Urinary bladder (tissue), 4 donors: Measurements from ENCODE around the gene ZGLP1. TPM values are rescaled to one million over a fixed set of nuclear protein-coding genes. Genes with fewer than 3 reads are reported as not detected.

Source experiments
- DNase-seq: peaks from one replicate; pipeline ENCODE4 v3.0.0-alpha.2; 2015; ENCODE audit errors: extremely low spot score
- H3K27ac ChIP-seq: one replicate; pipeline ENCODE4 v1.5.1; 2013; ENCODE audit warnings: low read depth, mild to moderate bottlenecking, moderate library complexity
- H3K36me3 ChIP-seq: one replicate; pipeline ENCODE4 v1.6.1; 2013; ENCODE audit warnings: mild to moderate bottlenecking, moderate library complexity; ENCODE audit not compliant: insufficient read depth
- H3K4me1 ChIP-seq: one replicate; pipeline ENCODE4 v1.6.1; 2013; ENCODE audit warnings: mild to moderate bottlenecking, moderate library complexity; ENCODE audit not compliant: insufficient read depth
- H3K4me3 ChIP-seq: one replicate; pipeline ENCODE4 v1.5.1; 2013; ENCODE audit warnings: low read depth, low read length
- WGBS: extraction: QIAGEN DNeasy Blood & Tissue Kit; methylation state at CpG from one replicate; pipeline ENCODE4 v1.1.7; 2013; 5-methylcytosine and 5-hydroxymethylcytosine counted together
- polyA plus RNA-seq: library from polyadenylated mRNA; stranded (reverse); fragments of 200-250 nt; gene quantifications from one replicate; pipeline ENCODE4 v1.2.3, GENCODE V29; 2013
- total RNA-seq: library from RNA; depleted of rRNA; stranded (reverse); fragments of >200 nt; gene quantifications from one replicate; pipeline ENCODE4 v1.2.3, GENCODE V29; 2014
- donor health status: healthy with polysubstance abuse.
- donor health status: healthy.

Gene ZGLP1
- total and polyA plus RNA-seq, 2 donors = 1.1 to 3.4 TPM

DNA sequence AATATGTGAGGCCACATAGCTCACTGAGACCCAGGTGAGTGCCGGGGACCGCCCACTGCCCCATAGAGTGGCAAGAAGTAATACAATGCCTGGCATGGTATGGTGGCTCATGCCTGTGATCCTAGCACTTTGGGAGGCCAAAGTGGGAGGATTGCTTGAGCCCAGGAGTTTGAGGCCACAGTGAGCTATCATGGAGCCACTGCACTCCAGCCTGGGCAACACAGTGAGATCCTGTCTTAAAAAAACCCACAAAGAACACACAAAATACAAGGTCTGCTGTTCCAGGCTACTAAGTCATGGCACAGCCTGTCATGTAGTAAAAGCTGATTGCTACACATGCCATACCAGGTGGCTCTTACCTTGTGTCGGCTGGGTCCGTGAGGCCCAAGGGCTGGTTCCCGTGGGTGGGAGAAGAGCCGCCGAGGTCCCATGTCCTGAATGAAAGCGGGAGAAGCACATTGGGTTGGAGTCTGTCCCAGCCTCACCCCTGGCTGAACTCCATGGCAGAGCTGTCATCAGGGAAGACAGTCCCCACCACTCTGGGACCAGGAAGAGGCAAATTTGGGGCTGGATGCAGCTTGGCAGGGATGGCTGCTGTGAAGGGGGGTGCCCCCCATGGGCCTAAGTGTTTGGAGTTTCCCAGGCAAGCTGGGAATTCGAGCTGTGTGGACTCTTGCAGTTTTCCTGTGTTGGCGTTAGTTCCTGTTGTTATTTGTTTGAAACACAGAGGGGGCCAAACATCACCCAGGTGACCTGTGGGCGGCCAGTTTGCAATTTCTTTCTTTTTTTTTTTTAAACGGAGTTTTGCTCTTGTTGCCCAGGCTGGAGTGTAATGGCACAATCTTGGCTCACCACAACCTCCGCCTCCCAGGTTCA, 9.4 kb upstream of the ZGLP1 start:
- WGBS = 94% methylated on average over 13 of the region's 13 CpGs
- no peak overlapping the region for H3K27ac ChIP-seq
- H3K4me1 ChIP-seq = no peaks in the 10 kb centered on the region
- DNase-seq = no peak
- no peak overlapping the region for H3K4me3 ChIP-seq
- H3K36me3 ChIP-seq = peaks cover 5% of the 10 kb centered on the region

DNA sequence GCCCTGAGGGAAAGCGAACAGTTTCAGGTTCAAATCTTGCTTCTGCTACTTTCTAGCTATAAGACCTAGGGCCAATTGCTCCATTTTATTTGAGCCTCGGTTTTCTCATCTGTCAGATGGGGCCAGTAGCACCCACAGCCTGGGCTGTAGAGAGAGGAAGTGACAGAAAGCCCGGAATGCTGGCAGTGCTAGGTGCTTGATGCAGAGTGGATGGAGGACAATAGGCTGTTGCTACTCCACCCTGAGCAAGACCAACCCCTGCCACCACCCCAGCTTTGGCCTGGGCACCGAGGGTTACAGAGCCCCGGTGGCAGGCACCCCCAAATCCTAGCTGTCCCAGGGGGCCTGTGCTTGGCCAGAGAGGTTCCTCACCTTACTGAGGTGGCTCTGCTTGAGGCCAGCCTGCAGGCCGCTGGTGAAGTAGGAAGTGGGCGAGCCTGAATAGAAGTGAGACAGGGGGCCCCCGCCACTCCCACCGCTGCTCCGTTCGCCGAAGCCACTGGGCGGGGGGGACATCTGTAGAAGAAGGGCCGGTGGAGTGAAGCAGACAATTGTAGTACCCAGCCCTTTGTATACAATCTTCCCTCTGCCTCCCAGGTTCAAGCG, 8.3 kb upstream of the ZGLP1 start:
- Histone ChIP-seq H3K36me3 (peaks cover 5% of the 10 kb centered on the region), H3K4me1 (no peaks in the 10 kb centered on the region), H3K4me3 (no peak overlapping the region), H3K27ac (no peak overlapping the region)
- no peak for DNase-seq
- WGBS = 95% methylated on average over 15 of the region's 15 CpGs

DNA sequence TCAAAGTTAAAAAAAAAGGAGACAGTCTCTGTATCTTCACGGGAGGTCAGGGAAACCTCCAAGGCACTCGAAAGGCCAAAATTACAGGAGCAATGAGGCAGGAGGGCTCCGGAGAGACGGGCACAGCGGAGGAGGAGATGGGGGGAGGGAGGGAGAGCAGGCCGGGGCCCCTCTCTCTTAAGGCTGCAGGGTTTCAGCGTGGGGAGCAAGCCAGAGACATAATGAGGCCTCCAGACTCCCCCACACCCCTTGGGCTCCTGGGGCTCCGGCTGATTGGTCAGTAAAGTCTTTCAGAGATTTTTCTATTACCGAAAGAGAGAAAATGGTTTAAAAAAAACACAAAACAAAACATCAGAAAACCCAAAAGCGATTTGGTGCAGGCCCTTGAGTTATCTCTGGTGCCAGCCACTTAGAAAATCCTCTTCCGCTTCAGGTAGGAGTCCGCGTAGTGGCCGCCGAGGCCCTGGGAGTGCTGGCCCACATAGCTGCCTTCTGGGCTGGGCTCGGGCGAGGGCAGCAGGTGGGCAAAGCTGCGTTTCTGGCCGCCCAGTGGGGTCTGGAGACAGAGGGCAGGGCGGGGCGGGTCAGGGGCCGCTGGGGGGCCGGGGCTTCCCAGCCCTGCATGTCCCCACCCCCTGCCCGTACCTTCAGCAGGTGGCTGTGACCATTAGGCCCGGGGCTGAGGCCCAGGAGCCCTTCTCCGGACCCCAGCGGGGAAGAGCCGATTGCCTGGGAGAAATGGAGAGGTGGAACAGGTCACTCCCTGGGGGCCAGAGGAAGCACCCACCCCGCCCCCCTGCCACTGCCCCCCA, 7.6 kb upstream of the ZGLP1 start:
- Histone ChIP-seq H3K36me3 (peaks cover 5% of the 10 kb centered on the region), H3K4me3 (no peak overlapping the region), H3K27ac (no peak overlapping the region), H3K4me1 (no peaks in the 10 kb centered on the region)
- WGBS = 82% methylated on average over 29 of the region's 29 CpGs
- no peak for DNase-seq

DNA sequence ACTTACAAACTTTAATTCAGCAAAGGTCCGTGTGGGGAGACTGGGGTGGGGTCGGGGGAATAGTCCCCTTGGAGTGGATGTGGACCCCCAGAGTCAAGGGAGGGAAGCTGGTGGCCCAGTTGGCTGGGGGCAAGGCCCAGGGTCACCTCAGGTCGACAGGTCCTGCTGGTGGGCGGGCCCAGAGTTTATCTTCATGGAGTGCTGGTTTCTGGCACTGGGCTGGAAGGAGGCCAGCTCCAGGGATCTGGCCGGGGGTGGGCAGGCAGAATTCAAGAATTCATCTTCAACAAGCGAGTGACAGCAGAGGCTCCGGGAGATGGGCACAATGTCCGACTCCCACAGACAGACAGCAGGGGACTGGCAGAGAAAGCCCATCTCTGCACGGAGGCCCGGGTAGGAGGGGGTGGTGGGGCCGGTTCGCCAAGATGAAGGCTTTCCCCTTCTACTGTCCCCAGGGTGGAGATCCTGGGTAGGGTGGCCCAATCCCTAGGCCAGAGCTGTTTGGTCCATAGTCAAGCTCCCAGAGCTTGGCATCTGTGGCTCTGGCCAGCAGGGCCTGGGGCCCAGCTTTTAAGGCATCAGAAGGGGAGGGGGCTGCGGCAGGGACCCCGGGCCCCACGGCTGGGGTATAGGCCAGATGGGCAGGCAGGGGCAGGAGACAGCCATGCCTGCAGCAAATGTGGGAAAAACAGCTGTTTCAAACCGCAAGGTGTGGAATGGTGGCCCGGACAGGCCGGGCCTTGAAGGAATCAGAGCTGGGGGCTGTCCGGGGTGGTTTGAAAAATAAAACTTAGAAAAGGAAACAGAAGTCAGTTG, 6.8 kb upstream of the ZGLP1 start:
- 63% methylated on average over 19 of the region's 19 CpGs for WGBS
- peaks cover 4% of the 10 kb centered on the region for H3K36me3 ChIP-seq
- H3K4me1 ChIP-seq = no peaks in the 10 kb centered on the region
- no peak overlapping the region for H3K27ac ChIP-seq
- H3K4me3 ChIP-seq = no peak overlapping the region
- DNase-seq = no peak

DNA sequence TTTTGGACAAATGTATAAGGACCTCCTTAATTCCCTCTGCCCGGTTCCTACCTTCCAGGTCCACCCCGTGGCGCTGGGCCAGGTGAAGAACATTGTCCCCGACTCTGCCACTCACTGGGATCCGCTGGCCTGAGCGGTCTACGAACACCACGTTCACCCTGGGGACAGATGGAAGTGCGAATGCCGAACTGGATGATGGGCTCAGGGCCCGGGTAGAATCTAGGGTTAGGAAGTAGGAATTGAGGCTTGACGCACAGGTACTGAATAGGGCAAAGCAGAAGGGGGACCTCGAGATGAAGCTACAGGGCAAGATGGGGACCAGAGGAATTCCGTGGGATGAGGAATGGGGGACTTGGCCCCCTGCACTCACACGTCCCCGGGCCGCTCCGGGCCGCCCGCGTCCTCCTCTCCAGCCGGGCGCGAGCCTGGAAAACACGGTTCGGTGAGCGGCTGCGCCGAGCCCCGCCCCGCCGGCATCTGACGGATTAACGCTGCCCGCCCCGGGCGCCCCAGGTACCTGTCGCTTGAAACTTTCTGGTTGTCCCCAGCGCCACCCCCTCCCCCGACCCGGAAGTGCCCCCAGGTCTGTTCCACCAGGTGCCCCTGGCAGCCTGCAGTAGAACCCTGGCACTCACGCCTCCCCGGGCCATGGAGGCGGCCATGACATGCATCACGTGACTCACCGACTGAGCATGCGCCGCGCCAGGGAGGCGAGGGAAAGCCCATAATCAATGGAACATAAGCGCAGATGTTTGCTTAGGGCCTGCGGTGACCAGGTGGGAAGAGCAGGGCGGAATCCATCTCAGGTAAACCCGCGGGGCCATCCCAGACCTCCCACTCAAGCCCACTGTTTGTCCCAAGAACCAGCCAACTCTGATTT, 6.0 kb upstream of the ZGLP1 start, which contains the start of gene FDX2:
Gene FDX2, minus strand, starts transcription at position 681 of the 880 bp plus-strand sequence. Its CDS starts 19 bp downstream, at position 662.
- under 1% methylated on average over 55 of the region's 55 CpGs for WGBS
- Histone ChIP-seq H3K4me1 (no peaks in the 10 kb centered on the region), H3K4me3 (peak within 1 kb of the TSS; percentile 82), H3K36me3 (peaks cover under 1% of the 10 kb centered on the region), H3K27ac (no peak within 1 kb of the TSS)
- peak; percentile 57 for DNase-seq

DNA sequence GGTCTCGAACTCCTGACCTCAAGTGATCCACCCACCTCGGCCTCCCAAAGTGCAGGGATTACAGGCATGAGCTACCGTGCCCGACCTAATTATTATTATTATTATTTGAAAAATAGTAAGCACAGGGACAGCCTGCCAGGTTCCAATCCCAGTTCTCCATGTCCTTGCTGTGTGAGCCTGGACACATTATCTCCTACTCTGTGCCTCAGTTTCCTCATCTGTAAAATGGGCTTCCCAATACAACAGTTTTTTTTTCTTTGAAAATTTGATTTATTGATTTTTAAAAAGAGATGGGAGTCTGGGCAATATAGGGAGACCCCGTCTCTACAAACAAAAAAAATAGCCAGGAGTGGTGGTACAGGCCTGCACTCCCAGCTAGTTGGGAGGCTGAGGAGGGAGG, 3.3 kb downstream of the ZGLP1 start:
- no peak overlapping the region for H3K27ac ChIP-seq
- DNase-seq = no peak

DNA sequence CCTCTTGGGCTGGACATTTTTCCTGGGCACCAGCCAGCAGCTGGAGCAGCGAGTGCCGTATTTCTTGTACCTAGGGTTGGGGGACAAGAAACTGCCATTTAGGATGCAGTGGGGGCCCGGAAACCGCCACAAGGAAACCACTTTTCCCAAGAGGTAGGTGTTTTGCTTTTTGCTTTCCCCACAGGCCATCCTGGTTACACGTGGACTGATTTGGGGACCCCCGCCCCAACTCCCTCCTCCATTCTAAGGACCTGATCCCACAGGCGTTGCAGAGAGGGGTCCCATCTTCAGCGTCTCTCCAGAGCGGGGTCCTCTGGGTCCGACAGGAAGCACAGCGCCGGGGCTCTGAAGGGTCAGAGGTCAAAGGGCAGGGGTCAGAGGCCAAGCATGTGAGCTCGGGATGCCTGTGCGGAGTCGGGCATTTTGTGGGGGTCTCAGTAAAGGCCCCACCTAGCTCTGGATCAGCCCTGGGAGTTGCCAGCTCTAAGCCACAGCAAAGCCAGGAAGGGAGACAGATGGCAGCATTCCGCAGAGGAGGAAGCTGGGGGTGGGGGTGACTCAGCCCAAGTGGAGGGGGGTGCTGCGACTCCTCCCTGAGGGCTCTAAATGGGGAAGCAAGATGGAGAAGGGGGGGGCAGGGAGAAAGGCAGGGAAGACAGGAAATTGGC, 4.3 kb downstream of the ZGLP1 start:
- DNase-seq = no peak
- Histone ChIP-seq H3K27ac (no peak overlapping the region), H3K36me3 (no peaks in the 10 kb centered on the region), H3K4me3 (no peak overlapping the region), H3K4me1 (no peaks in the 10 kb centered on the region)
- 79% methylated on average over 17 of the region's 17 CpGs for WGBS

More for the DNA sequence above, 3.3 kb downstream of the ZGLP1 start:
- Histone ChIP-seq H3K4me3 (no peak overlapping the region), H3K4me1 (no peaks in the 10 kb centered on the region), H3K36me3 (no peaks in the 10 kb centered on the region)
- 92% methylated on average over 5 of the region's 5 CpGs for WGBS

DNA sequence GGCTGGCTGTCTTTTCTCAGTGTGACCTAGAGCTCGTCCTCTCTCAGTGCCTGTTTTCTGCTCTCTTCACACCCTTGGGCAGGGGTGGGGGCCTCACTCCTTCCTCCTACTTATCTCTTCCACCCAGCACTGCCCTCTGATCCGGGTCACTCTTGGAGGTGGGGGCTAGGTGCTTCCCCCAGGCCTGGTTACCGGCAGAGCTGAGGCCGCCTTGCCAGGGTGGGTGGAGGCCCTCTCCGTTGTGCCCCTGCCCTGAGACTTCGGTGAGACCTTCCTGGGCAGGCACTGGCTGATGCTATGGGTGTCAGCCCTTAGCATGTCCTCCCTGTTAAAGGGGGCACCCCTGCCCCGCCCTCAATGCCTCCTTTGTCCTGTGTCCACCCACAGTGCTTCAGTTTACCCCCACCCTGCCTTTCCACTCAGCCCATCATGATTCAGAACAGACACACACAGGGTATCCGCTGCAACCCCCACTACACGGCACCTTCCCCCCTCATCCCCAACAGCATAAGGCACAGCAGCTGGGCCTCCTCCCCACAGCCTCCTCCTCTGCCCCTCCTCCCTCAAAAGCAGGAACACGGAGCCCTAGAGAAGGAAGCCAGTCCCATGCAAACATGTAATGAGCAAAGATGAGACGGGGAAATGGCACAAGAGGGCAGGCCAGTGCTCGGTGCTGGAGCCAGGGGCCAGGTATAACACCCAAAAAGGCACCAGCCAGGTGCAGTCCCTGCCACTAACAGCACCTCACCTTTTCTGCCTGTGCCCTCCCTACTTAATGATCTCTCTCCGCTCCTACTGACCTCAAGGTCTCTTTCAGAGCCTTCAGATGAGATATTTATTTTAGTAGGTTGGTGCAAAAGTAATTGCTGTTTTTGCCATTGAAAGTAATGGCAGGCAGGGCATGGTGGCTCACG, 9.8 kb downstream of the ZGLP1 start:
- DNase-seq = no peak
- WGBS = 43% methylated on average over 14 of the region's 14 CpGs
- no peak overlapping the region for H3K27ac ChIP-seq
- no peak overlapping the region for H3K4me3 ChIP-seq
- H3K4me1 ChIP-seq = no peaks in the 10 kb centered on the region
- H3K36me3 ChIP-seq = no peaks in the 10 kb centered on the region

DNA sequence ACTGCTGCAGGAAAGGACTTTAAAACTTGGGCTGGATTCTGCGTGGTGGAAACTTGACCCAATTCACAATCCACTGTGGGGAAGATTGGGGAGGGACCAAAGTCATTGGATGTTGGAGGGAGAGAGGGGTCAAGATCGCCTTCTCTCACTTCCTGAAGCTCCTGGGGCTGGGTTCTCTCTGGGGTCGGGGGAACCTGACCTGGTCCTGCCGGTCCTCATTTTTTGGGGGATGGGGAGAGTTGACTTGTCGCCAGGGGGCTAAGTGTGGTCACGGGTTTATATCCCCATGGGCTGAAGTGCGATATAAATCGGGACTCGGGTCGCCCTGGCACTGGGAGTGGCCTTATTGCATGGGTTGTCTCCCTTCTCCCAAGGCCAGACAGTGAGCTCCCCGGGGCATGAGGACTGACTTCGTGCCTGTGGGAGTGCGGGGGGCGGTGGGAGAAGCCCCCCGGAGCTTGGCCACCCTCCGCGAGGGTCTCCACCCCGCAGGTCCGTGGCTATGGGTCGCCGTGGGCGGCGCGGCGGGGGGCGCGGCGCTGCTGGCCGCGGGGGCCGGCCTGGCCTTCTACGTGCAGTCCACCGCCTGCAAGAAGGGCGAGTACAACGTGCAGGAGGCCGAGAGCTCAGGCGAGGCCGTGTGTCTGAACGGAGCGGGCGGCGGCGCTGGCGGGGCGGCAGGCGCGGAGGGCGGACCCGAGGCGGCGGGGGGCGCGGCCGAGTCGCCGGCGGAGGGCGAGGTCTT, 13.6 kb downstream of the ZGLP1 start:
- Histone ChIP-seq H3K4me3 (no peak overlapping the region), H3K4me1 (no peaks in the 10 kb centered on the region), H3K27ac (no peak overlapping the region), H3K36me3 (no peaks in the 10 kb centered on the region)
- WGBS = 3% methylated on average over 58 of the region's 58 CpGs
- DNase-seq = no peak

DNA sequence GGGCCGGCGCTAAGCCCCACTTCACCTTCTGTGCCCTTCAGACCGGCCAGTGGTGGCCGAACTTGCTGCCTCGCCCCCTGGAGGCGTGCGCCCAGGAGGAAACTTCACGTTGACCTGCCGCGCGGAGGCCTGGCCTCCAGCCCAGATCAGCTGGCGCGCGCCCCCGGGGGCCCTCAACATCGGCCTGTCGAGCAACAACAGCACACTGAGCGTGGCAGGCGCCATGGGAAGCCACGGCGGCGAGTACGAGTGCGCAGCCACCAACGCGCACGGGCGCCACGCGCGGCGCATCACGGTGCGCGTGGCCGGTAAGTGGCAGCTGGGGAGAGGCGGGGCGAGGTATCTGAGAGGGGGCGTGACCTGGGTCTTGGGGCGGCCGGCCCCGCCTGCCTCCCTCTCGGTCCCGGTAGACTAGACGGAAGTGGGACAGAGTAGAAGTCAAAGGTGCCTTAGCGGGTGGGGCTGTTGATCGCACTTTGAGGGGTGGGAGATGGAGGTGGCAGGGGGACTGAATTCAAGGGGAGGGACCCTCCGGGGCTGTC, 14.2 kb downstream of the ZGLP1 start:
- WGBS = 2% methylated on average over 48 of the region's 48 CpGs
- no peaks in the 10 kb centered on the region for H3K36me3 ChIP-seq
- H3K4me3 ChIP-seq = peak overlapping the region; percentile 19
- no peaks in the 10 kb centered on the region for H3K4me1 ChIP-seq
- H3K27ac ChIP-seq = no peak overlapping the region
- no peak for DNase-seq
